Stimulated activated CD4-positive, alpha-beta T cell treated with anti-CD3 and anti-CD28 coated beads, Interleukin-2, amount 100 ng/mL, for 24 hours (primary cell): Measurements from ENCODE around the gene SOBP.
A peak's percentile ranks its signal among the peaks of the same experiment; 100 is the strongest.

ENCODE experiments used
- DNase-seq, 2 donors: peaks; one replicate each; pipeline ENCODE4 v3.0.0-alpha.2; 2020

The SOBP gene

GRCh38 chr6:107666084-107666980 is 176.4 kb downstream of the SOBP start:
- no peak for DNase-seq

- DNase-seq = no peak
Observed at GRCh38 chr6:107666981-107667601, 177.2 kb downstream of the SOBP start.

- no peak for DNase-seq
Observed at GRCh38 chr6:107667790-107668189, 177.9 kb downstream of the SOBP start.

- peak; percentile 20 to 38 for DNase-seq
Observed at GRCh38 chr6:107668743-107669474, 179.0 kb downstream of the SOBP start.

- peak in 1 of 2 donors; percentile 22 for DNase-seq
Observed at GRCh38 chr6:107670792-107671199, 180.9 kb downstream of the SOBP start.

- no peak for DNase-seq
Observed at GRCh38 chr6:107673076-107673494, 183.2 kb downstream of the SOBP start.

- DNase-seq = peak; percentile 89 to 91
Observed at GRCh38 chr6:107674995-107675738, 185.2 kb downstream of the SOBP start.

GRCh38 chr6:107676042-107676441 is 186.1 kb downstream of the SOBP start:
- no peak for DNase-seq

- DNase-seq = no peak
Observed at GRCh38 chr6:107677399-107677798, 187.5 kb downstream of the SOBP start.

GRCh38 chr6:107679457-107679856 is 189.5 kb downstream of the SOBP start:
- no peak for DNase-seq

- DNase-seq = no peak
Observed at GRCh38 chr6:107682721-107683120, 192.8 kb downstream of the SOBP start.

GRCh38 chr6:107683183-107683582 is 193.3 kb downstream of the SOBP start:
- DNase-seq = no peak

GRCh38 chr6:107684996-107685395 is 195.1 kb downstream of the SOBP start:
- no peak for DNase-seq

GRCh38 chr6:107689190-107689589 is 199.3 kb downstream of the SOBP start:
- DNase-seq = no peak

- DNase-seq = no peak
Observed at GRCh38 chr6:107689951-107690642, 200.2 kb downstream of the SOBP start.

- no peak for DNase-seq
Observed at GRCh38 chr6:107690643-107691061, 200.7 kb downstream of the SOBP start.

GRCh38 chr6:107691062-107691751 is 201.3 kb downstream of the SOBP start:
- DNase-seq = no peak

GRCh38 chr6:107692351-107692750 is 202.4 kb downstream of the SOBP start:
- no peak for DNase-seq

- no peak for DNase-seq
Observed at GRCh38 chr6:107695061-107695720, 205.3 kb downstream of the SOBP start.

- no peak for DNase-seq
Observed at GRCh38 chr6:107697682-107698081, 207.8 kb downstream of the SOBP start.

GRCh38 chr6:107698146-107698545 is 208.2 kb downstream of the SOBP start:
- no peak for DNase-seq
